Measurements from ENCODE around the gene G6PC3. TPM values are rescaled to one million over a fixed set of nuclear protein-coding genes. Genes with fewer than 3 reads are reported as not detected.
"Not testable (repeated sequence)": the region's sequence is repeated elsewhere in the genome, so short reads cannot be mapped to it uniquely, and the experiment has no call there.

G6PC3 gene
- polyA plus RNA-seq, 1 of the 3 experiments (the other 2 are of a cell fraction): 166 TPM

GRCh38 chr17:44119798-44120197 lies 49.3 kb downstream of the G6PC3 start:
- peaks cover 26% of the 10 kb centered on the region; the same call in 1 of the 2 replicates for H4K20me1 ChIP-seq (ENCODE audit: insufficient read depth)
- H3K4me3 ChIP-seq (ENCODE audit: low read depth in 2 of 2, low read length in 1 of 2): no peak overlapping the region
- peaks cover 0 to 2% of the 10 kb centered on the region in 2 experiments for H3K36me3 ChIP-seq (replicated peaks in 1 of 2; ENCODE audit: control insufficient read depth in 1 of 2, insufficient read depth in 2 of 2, low read length in 1 of 2)
- TF ChIP-seq FOXJ3 (CRISPR knock-in tag; IDR thresholded peaks at IDR 0.05): no peak
- TF ChIP-seq EZH2phosphoT487 (IDR thresholded peaks at IDR 0.05; ENCODE audit: borderline replicate concordance, low read depth): no peak
- TF ChIP-seq CTCF (IDR thresholded peaks at IDR 0.05): no peak
- no peak overlapping the region for H2AFZ ChIP-seq (ENCODE audit: low read depth)
- peaks cover 11% of the 10 kb centered on the region for H3F3A ChIP-seq (replicated peaks; ENCODE audit: insufficient read depth)
- no peak overlapping the region for H3K4me2 ChIP-seq
- POLR2A ChIA-PET: no interaction called here
- 100% methylated on average over 1 of the region's 2 CpGs for WGBS (ENCODE audit: low lambda C conversion rate)
- no peak overlapping the region for H3K9ac ChIP-seq
- CTCF ChIA-PET: interaction anchor here (0.6 kb wide), 1 partner anchor 425 kb away, joined by 4 read pairs; no protein-coding TSS in a partner anchor
- H3K27me3 ChIP-seq (ENCODE audit: insufficient read depth): no peaks in the 10 kb centered on the region
- H3K79me2 ChIP-seq (ENCODE audit: insufficient read depth): peaks cover 19% of the 10 kb centered on the region; the same call in 1 of the 2 replicates
- no peak for DNase-seq
- H3K9me2 ChIP-seq: no peaks in the 10 kb centered on the region
- H3K4me1 ChIP-seq (ENCODE audit: control insufficient read depth in 1 of 2, insufficient read depth in 2 of 2, low read depth in 1 of 2, low read length in 1 of 2): peaks cover 4 to 26% of the 10 kb centered on the region in 2 experiments; a peak in 2 of 4 replicates
- no peak overlapping the region for H3K27ac ChIP-seq (ENCODE audit: low read depth in 2 of 2, low read length in 1 of 2)
- no peaks in the 10 kb centered on the region for H3K9me3 ChIP-seq

GRCh38 chr17:44120281-44120680 lies 49.7 kb downstream of the G6PC3 start:
- H3K4me1 ChIP-seq (ENCODE audit: control insufficient read depth in 1 of 2, insufficient read depth in 2 of 2, low read depth in 1 of 2, low read length in 1 of 2): peaks cover 4 to 26% of the 10 kb centered on the region in 2 experiments; a peak in 2 of 4 replicates
- H3K4me3 ChIP-seq (ENCODE audit: low read depth in 2 of 2, low read length in 1 of 2); H3K9me3 ChIP-seq; POLR2A ChIA-PET; H3K27me3 ChIP-seq (ENCODE audit: insufficient read depth); H2AFZ ChIP-seq (ENCODE audit: low read depth); DNase-seq; H3K9ac ChIP-seq; H3K27ac ChIP-seq (ENCODE audit: low read depth in 2 of 2, low read length in 1 of 2); H3K9me2 ChIP-seq; H3F3A ChIP-seq (replicated peaks; ENCODE audit: insufficient read depth); H3K36me3 ChIP-seq (replicated peaks in 1 of 2; ENCODE audit: control insufficient read depth in 1 of 2, insufficient read depth in 2 of 2, low read length in 1 of 2); H3K4me2 ChIP-seq: not testable (repeated sequence)
- CTCF ChIA-PET: interaction anchor here (0.6 kb wide), 1 partner anchor 425 kb away, joined by 4 read pairs; no protein-coding TSS in a partner anchor
- peaks cover 26% of the 10 kb centered on the region; the same call in 1 of the 2 replicates for H4K20me1 ChIP-seq (ENCODE audit: insufficient read depth)
- peaks cover 19% of the 10 kb centered on the region; the same call in 1 of the 2 replicates for H3K79me2 ChIP-seq (ENCODE audit: insufficient read depth)
- 97% methylated on average over 10 of the region's 11 CpGs for WGBS (ENCODE audit: low lambda C conversion rate)

GRCh38 chr17:44120851-44121605 lies 50.5 kb downstream of the G6PC3 start:
- Histone ChIP-seq H3F3A (replicated peaks; ENCODE audit: insufficient read depth) (peaks cover 7% of the 10 kb centered on the region), H3K27ac (ENCODE audit: low read depth in 2 of 2, low read length in 1 of 2) (peak overlapping the region in 1 of 2 experiments; percentile 59; a peak in 1 of 4 replicates), H3K9me2 (no peaks in the 10 kb centered on the region), H4K20me1 (ENCODE audit: insufficient read depth) (peaks cover 26% of the 10 kb centered on the region; the same call in 1 of the 2 replicates), H3K9me3 (no peaks in the 10 kb centered on the region), H3K79me2 (ENCODE audit: insufficient read depth) (peaks cover 19% of the 10 kb centered on the region; the same call in 1 of the 2 replicates), H3K9ac (no peak overlapping the region), H3K36me3 (replicated peaks in 1 of 2; ENCODE audit: control insufficient read depth in 1 of 2, insufficient read depth in 2 of 2, low read length in 1 of 2) (no peaks in the 10 kb centered on the region), H3K4me2 (peak overlapping the region; percentile 97; the same call in 1 of the 2 replicates), H3K4me3 (ENCODE audit: low read depth in 2 of 2, low read length in 1 of 2) (peak overlapping the region in 1 of 2 experiments; percentile 12; a peak in 1 of 4 replicates), H3K27me3 (ENCODE audit: insufficient read depth) (no peaks in the 10 kb centered on the region), H3K4me1 (ENCODE audit: control insufficient read depth in 1 of 2, insufficient read depth in 2 of 2, low read depth in 1 of 2, low read length in 1 of 2) (peaks cover 4 to 26% of the 10 kb centered on the region in 2 experiments; a peak in 2 of 4 replicates), H2AFZ (ENCODE audit: low read depth) (no peak overlapping the region)
- DNase-seq: peak; percentile 58
- WGBS (ENCODE audit: low lambda C conversion rate): 62% methylated on average over 9 of the region's 9 CpGs
- ChIA-PET POLR2A (interaction anchor here (1.0 kb wide), 1 partner anchor 10 kb away, joined by 7 read pairs; no protein-coding TSS in a partner anchor), CTCF (interaction anchor here (0.6 to 1.9 kb wide), 7 partner anchors 9 to 70 kb away, joined by 3 to 7 read pairs (median 3); no protein-coding TSS in a partner anchor)
- no peak for TF ChIP-seq TAF1 (IDR thresholded peaks at IDR 0.05; ENCODE audit: borderline replicate concordance, low read depth, low read length)
- no peak for TF ChIP-seq GABPA (IDR thresholded peaks at IDR 0.05; ENCODE audit: low read depth)
- no peak for TF ChIP-seq REST (IDR thresholded peaks at IDR 0.05; ENCODE audit: low read depth, low read length)
- no peak for TF ChIP-seq YY1 (IDR thresholded peaks at IDR 0.05; ENCODE audit: low read depth)
- TF ChIP-seq RFX5 (IDR thresholded peaks at IDR 0.05; ENCODE audit: low read length): no peak
- TF ChIP-seq CTCF (IDR thresholded peaks at IDR 0.05): no peak
